ENCODE data around the gene ZFYVE28. TPM values are rescaled to one million over a fixed set of nuclear protein-coding genes. Genes with fewer than 3 reads are reported as not detected.
"Not testable (repeated sequence)": the region's sequence is repeated elsewhere in the genome, so short reads cannot be mapped to it uniquely, and the experiment has no call there.

ZFYVE28 gene
- total RNA-seq, 1 donor, result 2.7 TPM

DNA sequence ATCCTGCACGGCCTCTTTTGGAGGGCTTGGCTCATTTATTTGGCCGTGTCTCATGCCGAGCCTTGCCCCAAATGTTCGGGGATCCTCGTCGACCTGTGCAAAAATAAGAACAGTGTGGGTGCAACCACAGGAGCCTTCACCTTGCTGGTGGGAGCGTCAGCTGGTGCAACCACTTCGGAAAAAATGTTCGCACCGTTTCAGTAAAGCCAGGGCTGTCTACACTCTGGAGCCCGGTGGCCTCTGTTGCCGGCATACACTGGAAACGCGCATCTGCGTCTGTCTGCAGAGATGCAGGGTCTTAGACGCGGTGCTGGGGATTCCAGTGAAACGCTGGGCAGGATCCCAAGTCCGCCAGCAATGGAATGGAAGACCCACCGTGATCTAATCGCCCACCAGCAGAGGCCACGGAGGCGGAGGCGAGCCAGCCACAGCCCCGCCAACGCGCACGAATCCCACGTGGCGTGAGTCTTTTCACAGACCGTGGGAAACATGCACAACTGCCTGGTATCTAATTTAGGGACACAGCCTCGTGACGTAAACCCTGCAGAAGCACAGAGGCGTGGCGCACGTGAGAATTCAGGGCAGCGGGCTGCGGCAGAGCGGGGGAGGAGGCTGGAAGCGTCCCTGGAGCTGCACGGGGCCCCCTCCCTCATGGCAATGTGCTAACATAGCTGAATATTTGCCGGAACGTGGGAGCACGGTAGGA, 142.7 kb downstream of the ZFYVE28 start:
- DNase-seq (ENCODE audit: low read depth in 2 of 3, low spot score in 2 of 3), result no peak

DNA sequence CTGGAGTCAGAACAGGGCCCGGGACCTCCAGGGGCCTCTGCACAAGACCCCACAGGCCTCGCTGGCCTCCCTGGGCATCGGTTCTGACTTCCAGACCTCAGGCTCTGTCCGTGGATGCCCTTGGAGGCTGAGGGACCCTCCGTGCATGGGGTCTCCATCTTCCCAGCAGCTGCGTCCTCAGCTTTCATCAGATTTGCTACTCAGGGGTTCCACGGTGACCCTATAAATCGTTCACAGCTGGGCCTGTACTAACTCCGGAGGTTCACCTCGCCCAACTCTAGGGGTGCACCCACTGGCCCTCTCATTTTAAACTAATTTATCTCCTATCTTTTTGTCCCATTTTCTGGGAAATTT, 143.4 kb downstream of the ZFYVE28 start:
- not testable (repeated sequence) for DNase-seq (ENCODE audit: low read depth in 2 of 3, low spot score in 2 of 3)

DNA sequence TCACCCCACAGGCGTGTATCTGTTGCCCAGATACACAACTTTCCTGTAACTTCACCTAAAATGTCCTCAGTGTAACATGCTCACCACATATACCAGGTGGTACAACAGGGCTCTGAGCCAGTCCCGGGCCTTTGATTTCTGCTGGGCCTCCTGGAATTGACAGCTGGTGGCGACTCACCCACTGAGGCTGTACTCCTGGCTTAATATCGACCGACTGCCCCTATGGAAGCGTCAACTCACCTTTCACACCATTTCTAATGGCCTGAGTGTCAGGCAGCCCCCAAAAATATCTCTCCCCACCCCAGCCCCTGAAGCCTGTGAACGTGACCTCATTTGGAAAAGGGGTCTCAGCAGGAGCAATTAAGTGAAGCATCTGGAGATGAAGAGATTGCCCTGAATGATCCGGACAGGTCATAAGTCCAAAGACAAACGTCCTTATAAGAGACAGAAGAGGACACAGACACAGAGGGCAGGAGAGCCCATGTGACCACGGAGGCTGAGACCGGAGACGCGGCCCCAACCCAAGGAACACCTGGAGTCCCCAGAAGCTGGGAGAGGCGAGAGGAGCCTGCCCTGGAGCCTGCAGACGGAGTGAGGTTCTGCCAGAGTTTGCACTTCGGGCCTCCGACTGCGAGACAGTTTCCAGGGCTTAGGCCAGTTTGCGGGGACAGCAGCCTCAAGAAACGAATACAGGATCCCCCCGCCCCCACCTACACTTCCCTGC, 144.0 kb downstream of the ZFYVE28 start:
- no peak for DNase-seq (ENCODE audit: low read depth in 2 of 3, low spot score in 2 of 3)

DNA sequence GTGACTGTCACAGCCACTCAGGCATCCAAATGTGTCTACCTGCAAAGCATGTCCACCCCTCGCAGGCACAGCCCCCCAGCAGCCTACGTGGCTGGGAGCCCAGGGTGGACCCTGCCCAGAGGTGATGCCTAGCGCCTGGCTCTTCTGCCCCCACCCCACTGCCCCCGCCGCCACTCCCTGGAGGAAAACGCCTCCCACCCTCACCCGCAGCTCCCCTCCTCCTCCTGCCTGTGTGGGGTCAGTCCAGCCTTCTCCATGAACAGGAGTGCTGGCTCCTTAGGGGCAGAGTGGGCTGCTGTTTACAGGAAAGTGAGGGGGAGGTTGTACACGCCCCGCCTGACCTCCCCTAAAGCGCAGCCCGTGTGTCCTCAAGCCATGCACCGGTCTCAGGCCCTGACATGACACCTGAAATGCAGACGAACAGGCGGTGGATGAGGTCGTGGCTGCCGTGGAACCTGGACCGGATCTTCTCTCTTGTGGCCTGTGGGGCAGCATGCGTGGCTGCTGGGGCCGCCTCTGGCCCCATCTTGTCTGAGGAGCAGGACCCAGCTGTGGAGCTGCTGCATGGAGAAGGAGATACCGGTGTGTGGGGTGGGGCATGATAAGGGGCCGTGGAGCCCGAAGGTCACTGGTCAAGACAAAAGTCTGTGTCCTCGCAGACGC, 144.7 kb downstream of the ZFYVE28 start:
- no peak for DNase-seq (ENCODE audit: low read depth in 2 of 3, low spot score in 2 of 3)

DNA sequence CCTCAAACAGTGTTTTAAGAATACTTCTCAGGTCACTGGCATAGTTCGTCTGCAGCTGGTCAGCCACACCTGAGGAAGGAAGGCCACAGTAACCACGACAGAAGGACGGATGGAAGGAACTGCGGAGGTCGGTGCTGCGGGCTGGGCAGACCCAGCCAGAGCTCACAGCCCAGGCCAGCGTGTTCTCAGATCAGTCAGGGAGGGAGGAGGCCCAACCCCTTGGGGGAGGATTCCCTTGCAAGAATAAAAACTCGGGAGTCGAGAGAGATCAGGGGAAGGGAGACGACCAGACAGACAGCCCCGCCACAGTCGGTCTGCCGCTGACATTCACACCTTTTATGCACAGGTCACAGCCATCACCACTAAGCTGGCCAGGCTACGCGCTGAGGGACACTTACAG, 145.2 kb downstream of the ZFYVE28 start:
- DNase-seq (ENCODE audit: low read depth in 2 of 3, low spot score in 2 of 3), result no peak

DNA sequence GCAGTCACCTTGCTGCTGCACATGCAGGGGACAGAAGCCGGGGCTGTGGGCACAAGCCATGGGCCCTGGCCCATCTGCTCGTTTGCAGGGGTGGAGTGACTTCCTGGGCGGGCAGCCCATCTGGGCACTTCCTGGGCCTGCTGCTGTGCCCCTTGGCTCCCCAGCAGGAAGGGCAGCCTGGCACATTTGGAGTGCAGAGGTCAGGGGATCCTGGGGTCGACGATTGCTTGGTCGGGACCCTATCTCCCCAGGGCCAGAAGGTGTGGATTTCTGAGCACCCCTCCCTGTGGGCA, 145.7 kb downstream of the ZFYVE28 start:
- no peak for DNase-seq (ENCODE audit: low read depth in 2 of 3, low spot score in 2 of 3)

DNA sequence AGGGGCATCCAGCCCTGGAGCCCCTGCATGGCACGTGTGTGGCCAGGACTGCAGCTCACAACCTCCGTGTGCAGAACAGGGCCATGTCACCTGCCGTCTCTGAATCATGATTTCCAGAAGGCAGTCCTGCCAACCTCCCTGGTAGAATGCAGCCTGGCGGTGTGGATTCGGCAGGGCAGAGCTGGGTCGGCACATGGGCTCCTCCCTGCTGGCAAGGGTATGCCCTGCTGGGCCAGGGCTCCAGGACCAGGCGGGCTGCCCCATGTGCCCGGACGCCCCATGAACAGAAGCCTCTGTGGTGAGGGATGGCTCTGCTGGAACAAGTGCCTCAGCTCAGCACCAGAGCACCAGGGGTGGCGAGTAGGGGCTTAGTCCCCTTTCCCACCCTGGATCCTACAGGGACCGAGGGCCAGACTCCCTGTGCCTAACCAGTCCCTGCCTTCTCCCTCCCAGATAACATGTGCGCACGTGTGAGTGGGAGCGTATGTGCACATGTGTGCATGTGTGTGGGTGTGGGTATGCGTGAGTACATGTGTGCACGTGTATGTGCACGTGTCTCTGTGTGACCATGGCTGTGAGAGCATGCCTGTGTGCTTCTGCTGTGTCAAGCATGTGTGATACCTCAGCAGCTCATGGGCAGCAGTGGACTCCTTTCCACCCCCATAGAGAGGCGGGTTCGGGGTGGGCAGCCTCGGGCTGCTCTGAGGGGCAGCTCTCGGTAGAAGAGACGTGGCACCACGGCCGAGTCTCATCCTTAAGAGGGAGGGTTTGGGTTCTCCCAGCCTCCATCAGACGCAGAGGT, 146.2 kb downstream of the ZFYVE28 start:
- DNase-seq (ENCODE audit: low read depth in 2 of 3, low spot score in 2 of 3), result no peak

DNA sequence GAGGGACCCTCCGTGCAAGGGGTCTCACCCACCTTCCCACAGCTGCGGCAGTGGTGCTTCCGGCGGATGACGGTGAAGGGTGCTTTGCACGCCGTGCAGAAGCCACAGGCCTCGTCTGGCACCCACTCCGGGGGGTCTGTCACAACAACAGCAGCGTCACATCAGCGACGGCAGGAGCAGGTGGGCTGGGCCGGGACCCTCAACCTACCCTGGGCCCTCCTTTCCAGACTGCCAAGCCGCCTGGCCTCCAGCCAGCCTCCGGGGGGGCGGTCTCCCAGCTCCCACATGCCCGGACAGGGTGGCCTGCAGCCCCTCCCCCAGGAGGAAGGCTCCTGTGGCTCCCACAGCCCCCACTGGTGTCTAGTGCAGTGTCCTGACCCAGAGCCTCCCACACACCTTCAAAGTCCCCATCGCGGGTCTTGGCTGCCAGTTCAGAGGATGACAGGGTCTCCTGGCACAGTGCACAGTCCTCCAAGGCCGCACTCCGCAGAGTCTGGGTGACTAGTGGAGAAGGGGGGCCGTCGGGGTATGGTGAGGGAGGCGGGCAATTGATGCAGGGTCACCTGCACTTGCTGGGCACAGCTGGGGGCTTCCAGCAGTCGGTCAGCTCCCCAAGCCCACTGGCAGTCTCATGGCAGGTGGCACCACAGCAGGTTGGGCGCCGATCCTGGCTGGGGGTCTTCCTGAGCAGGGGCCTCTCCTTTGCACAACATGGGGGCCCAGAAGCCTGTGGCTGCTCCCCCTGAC, 147.0 kb downstream of the ZFYVE28 start:
- DNase-seq (ENCODE audit: low read depth in 2 of 3, low spot score in 2 of 3), result no peak

DNA sequence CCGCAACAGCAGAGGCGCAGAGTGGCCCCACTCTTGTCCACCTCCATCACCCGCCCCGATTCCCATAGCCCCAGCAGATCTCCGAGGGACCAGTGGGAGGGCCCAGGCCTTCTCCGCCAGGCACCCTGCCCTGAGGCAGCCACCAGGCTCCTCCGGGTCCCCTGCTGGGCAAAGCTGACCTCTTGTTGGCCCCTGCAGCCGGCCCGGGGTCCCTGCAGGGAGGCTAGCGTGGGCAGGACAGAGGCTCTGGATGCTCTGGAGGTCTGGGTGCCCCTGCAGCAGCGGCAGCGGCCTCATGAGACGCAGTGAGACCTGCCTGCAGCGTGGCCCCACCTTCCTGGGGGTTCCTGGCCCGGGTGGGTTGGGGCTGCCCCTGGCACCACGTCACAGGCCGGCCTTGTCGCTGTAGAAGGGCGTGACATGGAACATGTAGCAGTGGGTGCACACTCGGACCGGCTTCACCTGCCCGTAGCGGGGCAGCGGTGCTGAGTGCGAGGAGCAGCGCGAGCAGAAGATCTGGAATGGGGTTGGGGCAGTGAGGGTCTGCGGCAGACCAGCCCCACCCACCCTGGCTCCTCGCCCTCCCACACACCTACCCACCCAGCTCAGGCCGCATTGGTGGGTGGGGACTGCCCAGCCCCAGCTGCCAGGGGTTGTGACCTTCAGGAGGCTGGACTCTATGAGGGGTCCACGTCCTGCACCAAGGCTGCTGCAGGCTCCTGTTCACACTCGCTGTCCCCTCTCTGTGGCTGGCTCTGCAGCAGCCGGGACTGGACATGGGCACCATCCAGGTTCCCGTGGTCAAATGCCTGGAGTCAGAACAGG, 147.9 kb downstream of the ZFYVE28 start:
- no peak for DNase-seq (ENCODE audit: low read depth in 2 of 3, low spot score in 2 of 3)

DNA sequence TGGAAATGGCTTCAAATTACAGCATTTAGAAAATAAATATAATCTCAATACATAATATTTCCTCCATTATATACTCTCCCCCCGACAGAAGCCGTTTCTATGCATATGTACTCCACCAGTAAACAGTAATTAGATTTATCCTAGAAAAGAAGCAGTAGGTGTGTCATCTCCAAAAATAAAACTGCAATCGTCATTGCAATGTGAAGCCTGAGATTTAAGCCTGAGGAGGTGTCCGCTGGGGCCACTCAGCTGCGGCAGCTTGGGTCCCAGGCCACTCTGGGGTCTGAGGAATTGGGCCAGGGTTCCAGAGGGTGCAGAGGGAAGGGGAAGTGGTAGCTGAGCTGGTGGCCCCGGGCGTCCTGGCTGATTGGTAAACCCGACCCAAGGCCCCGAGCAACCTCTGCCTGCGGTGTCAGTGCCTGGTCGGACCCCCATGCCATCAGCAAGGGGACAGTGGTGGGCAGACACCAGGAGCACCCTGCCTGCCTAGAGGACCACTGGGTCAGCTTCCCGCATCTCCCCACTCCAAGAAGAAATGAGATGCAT, 148.8 kb downstream of the ZFYVE28 start:
- DNase-seq (ENCODE audit: low read depth in 2 of 3, low spot score in 2 of 3), result no peak

DNA sequence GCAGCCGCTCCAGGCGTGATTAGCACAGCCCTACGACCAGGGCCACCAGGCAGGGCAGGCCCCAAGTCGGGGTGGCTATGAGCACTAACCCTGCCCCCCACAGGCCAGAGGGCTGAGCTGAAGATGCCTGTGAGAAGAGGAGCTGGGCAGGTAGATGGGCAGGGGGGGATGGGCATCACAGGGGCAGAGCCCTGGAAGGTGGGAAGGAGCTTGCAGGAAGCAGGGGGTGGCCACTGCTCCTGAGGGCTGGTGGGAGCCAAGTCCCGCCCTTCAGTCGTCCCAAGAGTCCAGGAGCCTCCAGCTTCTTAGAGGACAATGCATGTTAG, 149.3 kb downstream of the ZFYVE28 start:
- no peak for DNase-seq (ENCODE audit: low read depth in 2 of 3, low spot score in 2 of 3)

DNA sequence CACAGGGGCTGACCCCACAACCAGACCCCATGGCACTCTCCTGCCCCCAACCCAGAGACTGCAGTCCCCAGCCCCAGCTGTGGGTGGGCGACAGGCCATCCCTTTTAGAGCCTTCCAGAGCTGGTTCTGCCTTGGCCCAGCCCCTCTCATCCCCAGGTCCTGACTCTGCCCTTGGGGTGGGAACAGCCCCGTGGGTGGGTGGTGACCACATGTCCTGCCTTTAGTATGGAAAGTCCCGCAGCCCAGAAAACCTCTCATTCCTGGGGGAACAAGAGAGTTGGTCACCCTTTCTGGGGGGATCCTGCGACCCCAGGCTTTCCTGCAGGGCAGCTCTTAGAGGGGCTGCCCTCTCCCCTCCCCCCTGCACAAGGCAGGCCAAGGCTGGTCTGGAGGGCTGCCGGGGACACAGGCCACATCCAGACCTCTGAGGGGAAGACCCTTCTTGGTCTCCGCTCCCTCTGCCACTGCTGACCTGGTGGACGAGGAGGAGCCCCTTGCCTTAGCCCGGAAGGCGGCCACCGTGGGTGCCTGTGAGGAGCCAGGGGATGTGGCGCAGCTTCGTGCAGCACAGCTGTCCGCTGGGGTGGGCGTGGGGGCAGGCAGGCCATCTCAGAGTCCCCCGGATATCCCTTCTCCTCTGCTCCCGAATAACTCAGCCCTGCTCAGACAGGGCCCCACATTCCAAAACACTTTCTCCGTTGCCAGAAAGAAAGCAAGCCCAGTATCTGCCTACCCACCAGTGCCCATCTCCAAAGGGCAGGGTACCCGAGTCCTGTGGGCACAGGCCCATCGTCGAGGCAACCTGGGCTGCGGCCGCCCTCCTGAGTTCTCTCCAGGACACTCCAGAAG, 149.9 kb downstream of the ZFYVE28 start:
- DNase-seq (ENCODE audit: low read depth in 2 of 3, low spot score in 2 of 3), result no peak

DNA sequence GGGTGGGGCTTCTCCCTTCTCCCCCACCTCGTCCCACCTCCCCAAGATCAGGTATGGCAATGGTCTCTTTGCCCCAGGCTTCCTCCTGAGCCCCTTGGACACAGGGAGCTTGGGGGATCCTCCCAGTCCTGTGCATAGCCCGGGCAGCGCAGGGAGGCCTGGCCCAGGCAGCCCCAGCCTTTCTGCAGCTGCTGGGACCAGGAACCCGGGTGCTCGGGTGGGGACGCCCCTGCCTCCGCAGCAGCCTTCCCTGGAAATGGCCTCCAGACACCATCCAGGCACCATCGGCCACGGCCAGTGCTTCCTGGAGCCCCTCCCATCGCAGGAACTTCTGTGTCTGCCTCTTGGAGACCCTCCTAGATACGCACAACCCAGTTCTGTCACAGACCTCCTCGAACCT, 150.6 kb downstream of the ZFYVE28 start:
- no peak for DNase-seq (ENCODE audit: low read depth in 2 of 3, low spot score in 2 of 3)

DNA sequence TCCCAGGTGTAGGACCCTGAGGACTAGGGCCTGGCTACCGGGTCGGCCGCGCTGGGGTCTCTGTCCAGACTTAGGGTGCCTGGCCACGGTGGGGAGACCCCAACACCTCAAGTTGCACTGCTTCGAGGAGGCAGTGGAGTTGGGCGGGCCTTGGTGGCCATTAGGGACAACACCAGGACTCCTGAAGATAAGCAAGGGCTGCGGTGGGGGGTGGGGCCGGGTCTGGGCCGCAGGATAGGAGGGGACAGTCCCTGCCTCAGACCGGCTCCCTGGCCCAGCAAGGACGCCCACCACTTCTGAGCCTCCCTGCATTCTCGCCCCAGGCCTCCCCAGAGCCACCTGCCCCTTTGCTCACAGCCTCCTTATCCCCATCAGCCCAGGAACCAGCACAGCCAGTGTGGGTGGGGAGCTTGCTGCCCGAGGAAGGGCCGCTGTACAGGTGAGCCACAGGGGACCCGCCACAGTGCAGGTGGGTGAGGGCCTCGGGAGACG, 151.1 kb downstream of the ZFYVE28 start:
- no peak for DNase-seq (ENCODE audit: low read depth in 2 of 3, low spot score in 2 of 3)

DNA sequence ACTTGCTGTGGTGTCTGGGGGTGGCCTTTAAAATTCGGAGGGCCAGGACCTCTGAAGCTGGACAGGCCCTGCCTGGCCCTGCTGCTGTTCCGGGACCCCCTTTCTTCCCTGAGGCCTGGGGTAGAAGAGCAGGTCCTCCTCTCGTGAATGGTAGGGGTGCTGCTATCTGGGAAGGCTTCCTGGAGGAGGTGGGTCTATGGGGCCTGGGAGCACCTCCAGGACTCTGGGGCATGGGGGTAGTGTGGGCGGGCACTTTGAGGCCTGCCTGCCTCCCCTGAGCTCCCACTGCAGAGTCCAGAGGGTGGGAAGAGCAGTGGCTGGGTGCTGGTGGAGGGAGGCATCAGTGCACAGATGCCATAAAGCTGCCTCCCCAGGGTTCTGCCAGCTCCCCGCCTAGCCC, 151.6 kb downstream of the ZFYVE28 start:
- DNase-seq (ENCODE audit: low read depth in 2 of 3, low spot score in 2 of 3), result no peak

DNA sequence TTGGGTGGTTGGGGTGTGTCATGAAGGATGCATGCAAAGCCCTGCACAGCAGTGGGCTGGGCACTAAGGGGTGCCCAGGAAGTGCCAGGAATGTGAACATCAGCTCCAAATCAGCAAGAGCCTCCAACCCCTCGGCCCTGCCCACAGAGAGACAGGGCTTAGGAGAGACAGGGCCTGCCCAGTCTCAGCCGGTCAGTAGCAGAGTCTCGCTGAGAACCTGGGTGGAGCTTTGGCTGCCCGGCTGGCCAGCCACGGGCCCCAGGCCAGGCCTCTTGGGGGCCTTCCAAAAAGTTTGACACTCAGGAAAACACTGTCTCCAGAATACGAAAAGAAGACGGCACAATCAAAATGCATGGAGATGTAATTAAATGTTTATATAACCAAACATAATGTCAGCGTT, 152.3 kb downstream of the ZFYVE28 start:
- DNase-seq (ENCODE audit: low read depth in 2 of 3, low spot score in 2 of 3), result no peak

DNA sequence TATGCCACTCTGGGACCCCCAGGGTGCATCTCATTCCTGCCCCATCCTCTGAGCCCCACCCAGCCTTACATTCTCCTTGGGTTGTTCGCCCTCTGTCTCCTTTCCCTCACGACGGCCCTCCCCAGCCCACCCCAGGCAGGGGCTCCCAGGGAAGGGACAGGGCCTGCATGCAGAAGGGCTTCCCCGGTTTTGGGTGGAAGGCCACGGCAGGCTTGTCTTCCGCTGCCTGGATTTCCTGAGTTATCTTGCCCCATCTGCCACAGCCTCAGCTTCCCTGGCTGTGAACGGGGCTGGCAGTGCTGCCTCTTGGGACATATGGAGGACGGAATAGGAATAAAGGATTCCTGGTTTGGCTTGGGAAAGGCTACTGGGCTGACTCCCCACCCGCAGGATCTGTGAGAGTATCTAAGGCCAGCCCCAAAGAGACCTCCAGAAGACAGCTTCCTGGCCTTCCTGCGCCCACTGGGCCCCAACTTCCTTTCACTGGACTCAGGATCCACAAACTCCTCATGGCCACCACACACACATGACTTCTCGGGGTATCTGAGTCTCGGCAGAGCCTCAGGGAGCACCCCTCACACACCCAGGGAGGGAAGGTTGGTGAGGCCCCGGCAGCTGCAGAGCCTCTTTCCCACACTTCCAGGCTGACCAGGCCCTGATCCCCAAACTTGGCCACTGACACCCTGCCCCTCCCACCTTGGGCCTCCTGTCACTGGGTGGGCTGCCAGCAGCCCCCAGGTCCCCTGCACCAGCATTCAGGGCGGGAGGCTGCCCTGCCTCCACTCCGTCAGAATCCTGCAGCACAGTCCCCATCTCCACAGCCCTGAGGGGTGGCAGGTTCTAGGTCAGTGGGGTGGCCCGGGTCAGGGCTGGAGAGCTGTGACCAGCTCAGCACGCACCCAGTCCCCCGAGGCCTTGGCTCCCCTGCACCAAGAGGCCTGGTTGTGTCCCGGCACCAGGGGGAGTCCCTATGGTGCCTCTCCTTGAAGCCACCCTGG, 153.0 kb downstream of the ZFYVE28 start:
- no peak for DNase-seq (ENCODE audit: low read depth in 2 of 3, low spot score in 2 of 3)

Data from hematopoietic multipotent progenitor cell (in vitro differentiated cells).